SK-N-SH (cell line): ENCODE results near the gene MACROD2. TPM values are rescaled to one million over a fixed set of nuclear protein-coding genes. Genes with fewer than 3 reads are reported as not detected.

ENCODE experiments used
- CTCF ChIA-PET: fragments of 300-600, 350-600 bp; formaldehyde crosslinking; extraction: SDS; loops from one replicate; lab custom pipeline; 2021; lab: Yijun Ruan, JAX
- POLR2A ChIA-PET: fragments of 350-600 bp; sonication (Branson Sonifier 250); formaldehyde crosslinking; extraction: SDS; loops from one replicate; lab custom pipeline; 2020; ENCODE audit warnings: antibody characterized with exemption, inconsistent platforms; lab: Yijun Ruan, JAX
- DNase-seq: peaks from one replicate; pipeline ENCODE4 v3.0.0; 2012
- H2AFZ ChIP-seq: fragments of 200-600 bp; sonication (generic); 2 replicates; pipeline ENCODE4 v1.8.1; 2016; ENCODE audit warnings: antibody characterized with exemption, mild to moderate bottlenecking, low read depth
- H3F3A ChIP-seq: fragments of 200-600 bp; sonication (generic); replicated peaks from 2 replicates; pipeline ENCODE3; 2016; ENCODE audit warnings: antibody characterized with exemption, mild to moderate bottlenecking; ENCODE audit not compliant: insufficient read depth
- H3K27ac ChIP-seq, 2 experiments: fragments of 200-500 bp in 1 of 2; fragments of 200-600 bp in 1 of 2; sonication (Bioruptor generic) in 1 of 2; sonication (generic), shearing (Covaris generic) in 1 of 2; 2 replicates each; pipeline versions ENCODE4 v1.5.1 to v1.6.1; 2014 to 2016; ENCODE audit warnings: low read depth in 2 of 2, inconsistent platforms in 1 of 2, low read length in 1 of 2, mild to moderate bottlenecking in 1 of 2, mixed read lengths in 1 of 2
- H3K27me3 ChIP-seq: fragments of 200-600 bp; sonication (generic), shearing (Covaris generic); 2 replicates; pipeline ENCODE4 v1.6.1; 2016; ENCODE audit warnings: mixed run types; ENCODE audit not compliant: insufficient read depth
- H3K36me3 ChIP-seq, 2 experiments: fragments of 200-500 bp in 1 of 2; fragments of 200-600 bp in 1 of 2; sonication (Bioruptor generic) in 1 of 2; sonication (generic) in 1 of 2; replicated peaks in 1 of 2; 2 replicates each; pipeline versions ENCODE3 to v1.5.1; 2014 to 2016; ENCODE audit warnings: low read length in 1 of 2, mild to moderate bottlenecking in 1 of 2; ENCODE audit not compliant: insufficient read depth in 2 of 2, control insufficient read depth in 1 of 2
- H3K4me1 ChIP-seq, 2 experiments: fragments of 200-500 bp in 1 of 2; fragments of 200-600 bp in 1 of 2; sonication (Bioruptor generic) in 1 of 2; sonication (generic), shearing (Covaris generic) in 1 of 2; 2 replicates each; pipeline versions ENCODE4 v1.5.1 to v1.6.1; 2014 to 2016; ENCODE audit warnings: low read depth in 1 of 2, low read length in 1 of 2, mixed run types in 1 of 2; ENCODE audit not compliant: insufficient read depth in 2 of 2, control insufficient read depth in 1 of 2
- H3K4me2 ChIP-seq: fragments of 200-600 bp; sonication (generic), shearing (Covaris generic); 2 replicates; pipeline ENCODE4 v1.6.1; 2017; ENCODE audit warnings: mixed run types
- H3K4me3 ChIP-seq, 2 experiments: fragments of 200-500 bp in 1 of 2; fragments of 200-600 bp in 1 of 2; sonication (Bioruptor generic) in 1 of 2; sonication (generic), shearing (Covaris generic) in 1 of 2; 2 replicates each; pipeline versions ENCODE4 v1.5.1 to v1.8.1; 2014 to 2016; ENCODE audit warnings: low read depth in 2 of 2, inconsistent platforms in 1 of 2, low read length in 1 of 2, mild to moderate bottlenecking in 1 of 2, mixed read lengths in 1 of 2, moderate library complexity in 1 of 2
- H3K79me2 ChIP-seq: fragments of 200-600 bp; sonication (generic); 2 replicates; pipeline ENCODE4 v1.8.1; 2017; ENCODE audit warnings: mild to moderate bottlenecking; ENCODE audit not compliant: insufficient read depth
- H3K9ac ChIP-seq: fragments of 200-600 bp; sonication (generic); 2 replicates; pipeline ENCODE4 v1.6.1; 2017; ENCODE audit warnings: mixed run types
- H3K9me2 ChIP-seq: fragments of 200-600 bp; sonication (generic); 2 replicates; pipeline ENCODE4 v1.6.1; 2017; ENCODE audit warnings: mixed run types
- H3K9me3 ChIP-seq: fragments of 200-600 bp; sonication (generic); 2 replicates; pipeline ENCODE4 v1.6.1; 2017; ENCODE audit warnings: mixed run types, mild to moderate bottlenecking, moderate library complexity
- H4K20me1 ChIP-seq: fragments of 200-600 bp; sonication (generic); 2 replicates; pipeline ENCODE4 v1.6.1; 2017; ENCODE audit warnings: mild to moderate bottlenecking, mixed run types; ENCODE audit not compliant: insufficient read depth
- EP300 ChIP-seq, 2 experiments: IDR thresholded peaks; 2 replicates each; pipeline versions ENCODE4 v1.4.0 to v1.6.1; 2012; ENCODE audit warnings: borderline replicate concordance in 1 of 2, low read depth in 1 of 2, low read length in 1 of 2
- EZH2phosphoT487 ChIP-seq: fragments of 200-600 bp; sonication (generic); IDR thresholded peaks from 2 replicates; pipeline ENCODE4 v1.6.1; 2017; ENCODE audit warnings: low read depth, mixed run types, mild to moderate bottlenecking, antibody characterized with exemption, moderate library complexity, borderline replicate concordance
- FOSL2 ChIP-seq: IDR thresholded peaks from 2 replicates; pipeline ENCODE4 v1.4.0; 2012; ENCODE audit warnings: low read depth, mild to moderate bottlenecking, moderate library complexity, borderline replicate concordance
- GABPA ChIP-seq: IDR thresholded peaks from 2 replicates; pipeline ENCODE4 v1.4.0; 2012; ENCODE audit warnings: low read depth, mild to moderate bottlenecking
- GATA2 ChIP-seq: sonication (generic); formaldehyde crosslinking; IDR thresholded peaks from 2 replicates; pipeline ENCODE4 v1.5.0; 2020; ENCODE audit warnings: mild to moderate bottlenecking, missing genetic modification reagents
- NFIC ChIP-seq: IDR thresholded peaks from 2 replicates; pipeline ENCODE4 v1.4.0; 2012; ENCODE audit warnings: borderline replicate concordance
- RAD21 ChIP-seq: IDR thresholded peaks from 2 replicates; pipeline ENCODE4 v1.6.1; 2012; ENCODE audit warnings: mild to moderate bottlenecking, low read length
- RFX5 ChIP-seq: IDR thresholded peaks from 2 replicates; pipeline ENCODE4 v1.6.1; 2012; ENCODE audit warnings: mild to moderate bottlenecking, improper control_type of control experiment, low read length
- RXRA ChIP-seq: IDR thresholded peaks from 2 replicates; pipeline ENCODE4 v1.4.0; 2012; ENCODE audit warnings: low read depth, mild to moderate bottlenecking, borderline replicate concordance
- SIN3A ChIP-seq: IDR thresholded peaks from 2 replicates; pipeline ENCODE4 v1.6.1; 2012; ENCODE audit warnings: low read depth, mild to moderate bottlenecking, low read length, moderate library complexity, borderline replicate concordance
- SMC3 ChIP-seq: IDR thresholded peaks from 2 replicates; pipeline ENCODE4 v1.6.1; 2012; ENCODE audit warnings: low read depth, low read length, improper control_type of control experiment
- TAF1 ChIP-seq: IDR thresholded peaks from 2 replicates; pipeline ENCODE4 v1.6.1; 2012; ENCODE audit warnings: low read depth, mild to moderate bottlenecking, low read length, moderate library complexity, borderline replicate concordance
- YY1 ChIP-seq: IDR thresholded peaks from 2 replicates; pipeline ENCODE4 v1.4.0; 2012; ENCODE audit warnings: low read depth, mild to moderate bottlenecking
- WGBS: methylation state at CpG from one replicate; pipeline ENCODE4 v1.1.6; 2017; ENCODE audit warnings: low lambda C conversion rate; 5-methylcytosine and 5-hydroxymethylcytosine counted together
- polyA plus RNA-seq, 3 experiments: library from polyadenylated mRNA; depleted of rRNA; stranded (reverse); fragments of >200 nt; gene quantifications; 2 replicates each; pipeline ENCODE4 v1.2.3, GENCODE V29; 2012
- TF ChIP-seq, protein P1 (sequence below): IDR thresholded peaks from 2 replicates; pipeline ENCODE4; 2012
- TF ChIP-seq, protein P2 (sequence below): IDR thresholded peaks from 2 replicates; pipeline ENCODE4 v1.4.0; 2012; ENCODE audit warnings: low read depth, borderline replicate concordance
- TF ChIP-seq, protein P3 (sequence below): IDR thresholded peaks from 2 replicates; pipeline ENCODE4 v1.4.0; 2012; ENCODE audit warnings: low read depth, borderline replicate concordance
- TF ChIP-seq, protein P4 (sequence below): fragments of 150-350 bp; IDR thresholded peaks from 2 replicates; pipeline ENCODE4 v1.6.1; 2017; ENCODE audit warnings: antibody characterized with exemption, low read length, low read depth, borderline replicate concordance
- TF ChIP-seq, protein P5 (sequence below): fragments of 150-350 bp; IDR thresholded peaks from 2 replicates; pipeline ENCODE4 v1.6.1; 2016; ENCODE audit warnings: mild to moderate bottlenecking, low read depth, low read length
- TF ChIP-seq, protein P6 (sequence below): IDR thresholded peaks from 2 replicates; pipeline ENCODE4 v1.4.0; 2012; ENCODE audit warnings: low read depth

The MACROD2 gene
- polyA plus RNA-seq, 1 of the 3 experiments (the other 2 are of a cell fraction), result 0.33 TPM

DNA sequence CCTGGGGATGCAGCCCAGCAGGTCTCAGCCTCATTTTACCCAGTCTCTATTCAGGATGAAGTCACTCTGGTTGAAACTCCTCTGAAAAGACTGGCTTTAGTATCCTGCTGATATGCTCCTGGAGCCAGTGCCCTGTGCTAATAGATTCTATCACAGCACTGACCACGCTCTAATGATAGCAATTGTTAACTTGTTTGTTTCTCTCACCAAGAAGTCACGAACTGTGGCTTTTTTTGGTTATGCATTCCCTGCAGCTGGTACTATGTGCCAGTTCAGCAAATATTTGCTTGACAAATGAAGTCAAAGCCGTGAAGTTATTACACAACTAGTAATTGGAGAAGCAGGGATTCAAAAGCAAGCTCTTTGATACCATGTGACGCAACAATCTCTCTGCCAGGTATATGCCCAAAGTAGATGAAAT is 1823.3 kb downstream of the MACROD2 start:
- H3K79me2 ChIP-seq, result no peaks in the 10 kb centered on the region
- TF ChIP-seq, protein P1, sequence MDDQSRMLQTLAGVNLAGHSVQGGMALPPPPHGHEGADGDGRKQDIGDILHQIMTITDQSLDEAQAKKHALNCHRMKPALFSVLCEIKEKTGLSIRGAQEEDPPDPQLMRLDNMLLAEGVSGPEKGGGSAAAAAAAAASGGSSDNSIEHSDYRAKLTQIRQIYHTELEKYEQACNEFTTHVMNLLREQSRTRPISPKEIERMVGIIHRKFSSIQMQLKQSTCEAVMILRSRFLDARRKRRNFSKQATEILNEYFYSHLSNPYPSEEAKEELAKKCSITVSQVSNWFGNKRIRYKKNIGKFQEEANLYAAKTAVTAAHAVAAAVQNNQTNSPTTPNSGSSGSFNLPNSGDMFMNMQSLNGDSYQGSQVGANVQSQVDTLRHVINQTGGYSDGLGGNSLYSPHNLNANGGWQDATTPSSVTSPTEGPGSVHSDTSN, result no peak
- TF ChIP-seq EP300 (IDR thresholded peaks at IDR 0.05; ENCODE audit: borderline replicate concordance in 1 of 2, low read depth in 1 of 2, low read length in 1 of 2), result no peak
- TF ChIP-seq NFIC, result no peak
- TF ChIP-seq YY1, result no peak
- TF ChIP-seq, protein P2, sequence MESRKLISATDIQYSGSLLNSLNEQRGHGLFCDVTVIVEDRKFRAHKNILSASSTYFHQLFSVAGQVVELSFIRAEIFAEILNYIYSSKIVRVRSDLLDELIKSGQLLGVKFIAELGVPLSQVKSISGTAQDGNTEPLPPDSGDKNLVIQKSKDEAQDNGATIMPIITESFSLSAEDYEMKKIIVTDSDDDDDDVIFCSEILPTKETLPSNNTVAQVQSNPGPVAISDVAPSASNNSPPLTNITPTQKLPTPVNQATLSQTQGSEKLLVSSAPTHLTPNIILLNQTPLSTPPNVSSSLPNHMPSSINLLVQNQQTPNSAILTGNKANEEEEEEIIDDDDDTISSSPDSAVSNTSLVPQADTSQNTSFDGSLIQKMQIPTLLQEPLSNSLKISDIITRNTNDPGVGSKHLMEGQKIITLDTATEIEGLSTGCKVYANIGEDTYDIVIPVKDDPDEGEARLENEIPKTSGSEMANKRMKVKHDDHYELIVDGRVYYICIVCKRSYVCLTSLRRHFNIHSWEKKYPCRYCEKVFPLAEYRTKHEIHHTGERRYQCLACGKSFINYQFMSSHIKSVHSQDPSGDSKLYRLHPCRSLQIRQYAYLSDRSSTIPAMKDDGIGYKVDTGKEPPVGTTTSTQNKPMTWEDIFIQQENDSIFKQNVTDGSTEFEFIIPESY, result no peak
- TF ChIP-seq EZH2phosphoT487, result no peak
- no peak for TF ChIP-seq RAD21
- no peak for TF ChIP-seq TAF1
- no peak for TF ChIP-seq FOSL2
- H3K9me3 ChIP-seq, result no peaks in the 10 kb centered on the region
- DNase-seq, result no peak
- no peak overlapping the region for H2AFZ ChIP-seq
- H3K4me2 ChIP-seq, result no peak overlapping the region
- ChIA-PET CTCF (no interaction called here), POLR2A (no interaction called here)
- no peak overlapping the region for H3K9ac ChIP-seq
- no peak overlapping the region for H3K4me3 ChIP-seq
- H3K4me1 ChIP-seq, result peaks cover 0 to 4% of the 10 kb centered on the region in 2 experiments; a peak in 2 of 4 replicates
- H3K27ac ChIP-seq, result no peak overlapping the region
- 68% methylated on average over 4 of the region's 4 CpGs for WGBS
- H4K20me1 ChIP-seq, result no peaks in the 10 kb centered on the region
- no peaks in the 10 kb centered on the region for H3K36me3 ChIP-seq
- H3F3A ChIP-seq, result peaks cover 7% of the 10 kb centered on the region
- no peaks in the 10 kb centered on the region for H3K9me2 ChIP-seq
- H3K27me3 ChIP-seq, result no peaks in the 10 kb centered on the region

DNA sequence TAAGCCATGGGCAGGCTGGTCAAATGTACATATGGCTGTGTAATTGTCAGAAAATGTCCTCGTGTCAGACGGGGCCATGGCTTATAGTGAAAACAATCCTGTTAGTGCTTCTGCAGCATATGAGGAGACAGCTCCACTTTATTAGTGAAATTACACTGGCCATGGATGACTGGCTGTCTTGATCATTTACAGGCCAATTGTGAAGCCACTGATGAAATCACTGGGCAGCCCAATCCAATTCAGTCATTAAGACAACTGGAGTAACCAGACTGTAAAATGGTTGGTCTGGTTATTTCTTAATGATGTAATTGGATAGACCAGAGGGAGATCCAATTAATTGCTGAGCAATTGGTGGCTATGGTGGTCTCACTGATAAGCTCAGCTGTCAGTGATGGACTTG is 1828.4 kb downstream of the MACROD2 start:
- no peak overlapping the region for H3K9ac ChIP-seq
- H3K79me2 ChIP-seq, result no peaks in the 10 kb centered on the region
- CTCF ChIA-PET, result interaction anchor here (0.9 to 1.4 kb wide), 3 partner anchors 11 to 15 kb away, joined by 3 to 4 read pairs (median 3); no protein-coding TSS in a partner anchor
- POLR2A ChIA-PET, result no interaction called here
- H3F3A ChIP-seq, result no peaks in the 10 kb centered on the region
- 9% methylated on average over 2 of the region's 2 CpGs for WGBS
- no peak overlapping the region for H3K4me3 ChIP-seq
- H3K9me3 ChIP-seq, result no peaks in the 10 kb centered on the region
- no peak overlapping the region for H3K4me2 ChIP-seq
- H3K27ac ChIP-seq, result peak overlapping the region in 1 of 2 experiments; percentile 68; a peak in 1 of 4 replicates
- H4K20me1 ChIP-seq, result no peaks in the 10 kb centered on the region
- peaks cover 0 to 5% of the 10 kb centered on the region in 2 experiments; a peak in 2 of 4 replicates for H3K4me1 ChIP-seq
- no peaks in the 10 kb centered on the region for H3K27me3 ChIP-seq
- no peaks in the 10 kb centered on the region for H3K36me3 ChIP-seq
- peak; percentile 38 for DNase-seq
- no peak overlapping the region for H2AFZ ChIP-seq
- no peaks in the 10 kb centered on the region for H3K9me2 ChIP-seq
- TF ChIP-seq, protein P3, sequence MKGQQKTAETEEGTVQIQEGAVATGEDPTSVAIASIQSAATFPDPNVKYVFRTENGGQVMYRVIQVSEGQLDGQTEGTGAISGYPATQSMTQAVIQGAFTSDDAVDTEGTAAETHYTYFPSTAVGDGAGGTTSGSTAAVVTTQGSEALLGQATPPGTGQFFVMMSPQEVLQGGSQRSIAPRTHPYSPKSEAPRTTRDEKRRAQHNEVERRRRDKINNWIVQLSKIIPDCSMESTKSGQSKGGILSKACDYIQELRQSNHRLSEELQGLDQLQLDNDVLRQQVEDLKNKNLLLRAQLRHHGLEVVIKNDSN, result no peak
- TF ChIP-seq FOSL2 (no peak), YY1 (no peak), TAF1 (no peak), RXRA (no peak), EZH2phosphoT487 (no peak), GATA2 (CRISPR knock-in tag) (peak; percentile 68), RFX5 (0 out of 2 replicates have a peak, but pooled peaks have one; percentile 20), GABPA (no peak), SIN3A (no peak), RAD21 (peak; percentile 18), SMC3 (no peak; the same call in 1 of the 2 replicates), EP300 (IDR thresholded peaks at IDR 0.05; ENCODE audit: borderline replicate concordance in 1 of 2, low read depth in 1 of 2, low read length in 1 of 2) (peak in 1 of 2 experiments; percentile 89; a peak in 2 of 4 replicates)
- TF ChIP-seq, protein P4, sequence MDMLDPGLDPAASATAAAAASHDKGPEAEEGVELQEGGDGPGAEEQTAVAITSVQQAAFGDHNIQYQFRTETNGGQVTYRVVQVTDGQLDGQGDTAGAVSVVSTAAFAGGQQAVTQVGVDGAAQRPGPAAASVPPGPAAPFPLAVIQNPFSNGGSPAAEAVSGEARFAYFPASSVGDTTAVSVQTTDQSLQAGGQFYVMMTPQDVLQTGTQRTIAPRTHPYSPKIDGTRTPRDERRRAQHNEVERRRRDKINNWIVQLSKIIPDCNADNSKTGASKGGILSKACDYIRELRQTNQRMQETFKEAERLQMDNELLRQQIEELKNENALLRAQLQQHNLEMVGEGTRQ, result no peak
- TF ChIP-seq, protein P5, sequence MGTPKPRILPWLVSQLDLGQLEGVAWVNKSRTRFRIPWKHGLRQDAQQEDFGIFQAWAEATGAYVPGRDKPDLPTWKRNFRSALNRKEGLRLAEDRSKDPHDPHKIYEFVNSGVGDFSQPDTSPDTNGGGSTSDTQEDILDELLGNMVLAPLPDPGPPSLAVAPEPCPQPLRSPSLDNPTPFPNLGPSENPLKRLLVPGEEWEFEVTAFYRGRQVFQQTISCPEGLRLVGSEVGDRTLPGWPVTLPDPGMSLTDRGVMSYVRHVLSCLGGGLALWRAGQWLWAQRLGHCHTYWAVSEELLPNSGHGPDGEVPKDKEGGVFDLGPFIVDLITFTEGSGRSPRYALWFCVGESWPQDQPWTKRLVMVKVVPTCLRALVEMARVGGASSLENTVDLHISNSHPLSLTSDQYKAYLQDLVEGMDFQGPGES, result no peak
- TF ChIP-seq, protein P6, sequence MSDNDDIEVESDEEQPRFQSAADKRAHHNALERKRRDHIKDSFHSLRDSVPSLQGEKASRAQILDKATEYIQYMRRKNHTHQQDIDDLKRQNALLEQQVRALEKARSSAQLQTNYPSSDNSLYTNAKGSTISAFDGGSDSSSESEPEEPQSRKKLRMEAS, result no peak
